ENCODE results near the gene FBXL5.

Gene FBXL5

DNA sequence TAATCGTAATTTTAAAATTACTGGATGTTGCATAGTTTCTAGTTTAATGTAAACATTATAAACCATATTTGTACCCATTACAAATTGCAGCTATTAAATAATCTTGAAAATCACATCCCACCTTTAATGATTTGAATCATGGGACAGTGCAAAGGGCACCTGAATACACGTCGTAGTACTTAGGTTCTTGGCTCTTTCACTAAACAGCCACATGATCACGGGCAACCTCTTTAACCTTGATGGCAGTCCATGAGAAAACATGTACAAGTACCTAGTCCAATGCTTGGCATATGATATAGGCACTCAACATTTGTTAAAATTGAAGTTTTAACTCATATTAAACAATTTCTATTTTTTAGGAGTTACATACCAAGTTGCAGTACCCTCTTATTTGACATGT, 11.8 kb upstream of the FBXL5 start:
- TF ChIP-seq, protein P1, sequence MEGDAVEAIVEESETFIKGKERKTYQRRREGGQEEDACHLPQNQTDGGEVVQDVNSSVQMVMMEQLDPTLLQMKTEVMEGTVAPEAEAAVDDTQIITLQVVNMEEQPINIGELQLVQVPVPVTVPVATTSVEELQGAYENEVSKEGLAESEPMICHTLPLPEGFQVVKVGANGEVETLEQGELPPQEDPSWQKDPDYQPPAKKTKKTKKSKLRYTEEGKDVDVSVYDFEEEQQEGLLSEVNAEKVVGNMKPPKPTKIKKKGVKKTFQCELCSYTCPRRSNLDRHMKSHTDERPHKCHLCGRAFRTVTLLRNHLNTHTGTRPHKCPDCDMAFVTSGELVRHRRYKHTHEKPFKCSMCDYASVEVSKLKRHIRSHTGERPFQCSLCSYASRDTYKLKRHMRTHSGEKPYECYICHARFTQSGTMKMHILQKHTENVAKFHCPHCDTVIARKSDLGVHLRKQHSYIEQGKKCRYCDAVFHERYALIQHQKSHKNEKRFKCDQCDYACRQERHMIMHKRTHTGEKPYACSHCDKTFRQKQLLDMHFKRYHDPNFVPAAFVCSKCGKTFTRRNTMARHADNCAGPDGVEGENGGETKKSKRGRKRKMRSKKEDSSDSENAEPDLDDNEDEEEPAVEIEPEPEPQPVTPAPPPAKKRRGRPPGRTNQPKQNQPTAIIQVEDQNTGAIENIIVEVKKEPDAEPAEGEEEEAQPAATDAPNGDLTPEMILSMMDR (IDR thresholded peaks at IDR 0.05; ENCODE audit: extremely low read depth, missing control alignments) = no peak
- no peak for DNase-seq (ENCODE audit: low spot score)

DNA sequence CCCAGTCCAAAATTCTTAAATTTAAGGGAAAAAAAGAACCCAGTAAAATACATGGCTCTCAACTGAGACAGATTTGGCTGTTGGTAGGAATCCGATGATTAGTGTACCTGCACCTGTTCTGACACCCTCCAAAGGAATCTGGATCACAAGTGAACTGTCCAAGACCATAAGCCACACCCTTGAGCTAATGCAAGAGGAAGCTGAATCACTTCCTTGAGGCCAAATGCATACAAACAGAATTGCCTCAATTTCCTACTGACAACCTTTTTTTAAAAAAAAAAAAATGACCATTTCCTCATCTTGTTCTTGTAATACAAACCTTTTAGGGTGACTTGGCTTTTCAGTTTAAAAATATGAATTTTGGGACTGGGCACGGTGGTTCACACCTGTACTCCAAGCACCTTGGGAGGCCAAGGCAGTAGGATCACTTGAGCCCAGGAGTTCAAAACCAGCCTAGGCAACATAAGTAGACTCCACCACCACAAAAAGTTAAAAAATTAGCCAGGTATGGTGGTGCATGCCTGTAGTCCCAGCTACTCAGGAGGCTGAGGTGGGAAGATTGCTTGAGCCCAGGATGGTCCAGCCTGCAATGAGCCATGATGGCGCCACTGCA, 10.7 kb upstream of the FBXL5 start:
- TF ChIP-seq, protein P1 (IDR thresholded peaks at IDR 0.05; ENCODE audit: extremely low read depth, missing control alignments) = no peak
- DNase-seq (ENCODE audit: low spot score) = no peak

DNA sequence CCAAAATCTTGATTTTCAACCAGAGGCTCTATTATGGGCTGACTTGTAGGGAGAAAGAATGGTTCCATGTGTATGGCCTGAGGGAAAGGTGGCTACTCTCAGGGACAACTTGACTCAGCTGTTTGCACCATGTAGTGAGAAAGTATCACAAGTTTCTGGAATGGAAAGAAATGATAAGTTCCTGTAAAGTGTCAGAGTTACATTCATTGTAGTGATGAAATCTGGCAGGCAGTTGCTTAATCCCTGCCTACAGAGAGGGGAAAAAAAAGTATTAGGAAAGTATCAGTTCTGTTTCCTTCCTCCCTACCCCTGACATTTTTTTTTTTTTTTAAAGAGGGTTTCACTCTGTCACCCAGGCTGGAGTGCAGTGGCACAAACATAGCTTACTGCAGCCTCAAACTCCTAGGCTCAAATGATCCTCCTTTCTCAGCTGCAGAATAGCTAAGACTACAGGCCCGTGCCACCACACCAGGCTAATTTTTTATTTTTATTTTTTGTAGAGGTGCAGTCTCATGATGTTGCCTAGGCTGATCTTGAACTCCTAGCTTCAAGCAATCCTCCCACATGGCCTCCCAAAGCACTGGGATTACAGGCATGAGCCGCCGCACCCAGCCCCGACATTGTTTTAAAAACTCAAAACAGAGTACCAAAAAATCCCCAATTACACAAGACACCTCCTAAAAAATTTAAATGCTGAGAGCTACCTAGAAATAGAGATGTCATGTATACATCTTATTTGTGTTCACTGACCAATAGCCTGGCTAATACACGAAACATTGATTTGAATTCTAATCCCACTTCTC, 4.8 kb upstream of the FBXL5 start:
- TF ChIP-seq, protein P1 (IDR thresholded peaks at IDR 0.05; ENCODE audit: extremely low read depth, missing control alignments) = no peak
- no peak for DNase-seq (ENCODE audit: low spot score)

DNA sequence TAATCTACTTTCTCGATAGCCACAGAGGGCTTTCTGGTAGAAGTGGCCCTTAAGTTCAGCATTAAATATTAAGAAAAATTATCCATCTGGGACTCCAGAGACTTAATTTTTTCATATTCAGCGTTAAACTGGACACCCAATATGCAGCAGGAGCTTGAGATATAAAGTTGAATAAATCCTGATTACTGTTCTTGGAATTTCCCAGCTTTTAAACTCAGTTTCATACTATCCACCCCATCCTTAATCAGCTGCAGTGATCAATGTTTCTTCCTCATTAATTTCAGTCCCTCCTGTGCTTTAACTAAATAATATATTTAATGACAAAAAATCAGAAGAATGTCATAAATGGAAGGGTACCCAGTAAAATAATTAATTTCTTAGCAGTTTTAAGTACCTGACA, 3.6 kb upstream of the FBXL5 start:
- TF ChIP-seq, protein P1 (IDR thresholded peaks at IDR 0.05; ENCODE audit: extremely low read depth, missing control alignments) = no peak
- DNase-seq (ENCODE audit: low spot score) = no peak

DNA sequence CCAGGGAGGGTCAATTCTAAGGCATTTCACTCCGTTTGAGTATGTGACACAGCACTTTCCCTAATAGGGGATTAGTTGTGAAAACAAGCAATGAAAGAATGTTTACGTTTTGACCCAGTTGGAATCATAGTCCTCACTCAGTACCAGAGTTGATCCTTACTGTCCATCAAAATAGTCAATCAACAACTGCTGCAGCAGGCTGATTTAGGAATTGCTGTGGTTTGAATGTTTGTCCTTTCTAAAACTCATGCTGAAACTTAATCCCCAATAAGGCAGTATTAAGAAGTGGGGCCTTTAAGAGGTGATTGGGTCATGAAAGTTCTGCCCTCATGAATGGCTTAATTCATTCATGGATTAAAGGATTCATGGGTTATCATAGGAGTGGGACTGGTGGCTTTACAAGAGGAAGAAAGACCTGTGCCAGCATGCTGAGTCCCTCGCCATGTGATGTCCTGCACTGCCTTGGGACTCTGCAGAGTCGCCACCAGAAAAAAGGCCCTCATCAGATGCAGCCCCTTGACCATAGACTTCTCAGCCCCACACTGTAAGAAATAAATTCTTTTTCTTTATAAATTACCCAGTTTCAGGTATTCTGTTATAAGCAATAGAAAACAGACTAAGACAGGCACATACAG, 3.1 kb upstream of the FBXL5 start:
- no peak for DNase-seq (ENCODE audit: low spot score)
- TF ChIP-seq, protein P1 (IDR thresholded peaks at IDR 0.05; ENCODE audit: extremely low read depth, missing control alignments) = no peak

DNA sequence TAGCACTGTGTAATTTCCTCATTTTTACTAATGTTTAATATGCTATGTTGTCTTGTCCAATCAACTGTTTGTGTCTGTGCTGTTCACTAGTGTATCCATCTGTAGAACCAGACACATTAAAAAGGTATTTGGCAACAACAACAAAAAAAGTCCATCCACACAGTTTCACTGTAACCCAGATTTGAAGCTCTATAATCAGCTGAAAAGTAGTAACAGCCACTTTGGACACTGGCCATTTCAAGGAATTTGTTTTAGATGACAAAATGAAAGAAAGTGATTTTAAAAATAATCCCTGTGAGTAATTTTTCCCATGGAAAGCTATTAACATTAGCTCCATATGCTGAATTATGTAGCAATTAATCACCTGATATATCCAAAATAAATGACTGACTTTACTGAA, 2.2 kb upstream of the FBXL5 start:
- TF ChIP-seq, protein P1 (IDR thresholded peaks at IDR 0.05; ENCODE audit: extremely low read depth, missing control alignments) = no peak
- no peak for DNase-seq (ENCODE audit: low spot score)

DNA sequence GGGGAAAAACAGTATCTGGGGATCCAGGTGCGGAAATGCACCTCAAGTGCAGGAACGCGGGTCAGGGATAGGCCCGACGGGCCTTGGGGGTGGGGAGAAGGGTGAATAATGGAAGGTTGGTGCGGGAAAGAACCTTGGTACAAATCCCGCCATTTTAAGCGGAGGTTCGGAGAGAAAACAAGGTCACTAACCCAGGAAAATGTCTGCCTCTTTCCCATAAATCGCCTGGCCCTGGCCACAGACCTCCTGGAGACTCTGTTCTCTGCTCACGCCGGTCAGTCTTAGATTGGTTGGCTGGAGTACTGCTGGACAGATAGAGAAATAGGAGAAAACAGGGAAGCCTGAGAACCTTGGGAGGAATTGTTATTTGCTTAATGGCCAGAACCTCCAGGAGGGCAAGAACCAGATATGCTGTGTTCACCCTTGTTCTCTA, 897 bp upstream of the FBXL5 start:
- TF ChIP-seq, protein P1 (IDR thresholded peaks at IDR 0.05; ENCODE audit: extremely low read depth, missing control alignments) = no peak
- no peak for DNase-seq (ENCODE audit: low spot score)

Data from GM20000 (cell line).